ENCODE measurements around the gene EXOC6B.

EXOC6B gene

GRCh38 chr2:72180351-72180750 is 645.5 kb downstream of the EXOC6B start:
- TF ChIP-seq ZFX (IDR thresholded peaks at IDR 0.05; ENCODE audit: borderline replicate concordance) (no peak), CTCF (IDR thresholded peaks at IDR 0.05) (no peak)
- H3K27ac ChIP-seq, result no peak overlapping the region

- no peak overlapping the region for H3K27ac ChIP-seq
- TF ChIP-seq ZFX (IDR thresholded peaks at IDR 0.05; ENCODE audit: borderline replicate concordance) (no peak), CTCF (IDR thresholded peaks at IDR 0.05) (no peak)
These were observed 647.3 kb downstream of the EXOC6B start for GRCh38 chr2:72178551-72178950.

GRCh38 chr2:72176281-72176680 is 649.6 kb downstream of the EXOC6B start:
- no peak for TF ChIP-seq CTCF (IDR thresholded peaks at IDR 0.05)
- no peak for TF ChIP-seq ZFX (IDR thresholded peaks at IDR 0.05; ENCODE audit: borderline replicate concordance)
- H3K27ac ChIP-seq, result no peak overlapping the region

GRCh38 chr2:72175636-72176035 is 650.2 kb downstream of the EXOC6B start:
- no peak overlapping the region for H3K27ac ChIP-seq
- no peak for TF ChIP-seq CTCF (IDR thresholded peaks at IDR 0.05)
- no peak for TF ChIP-seq ZFX (IDR thresholded peaks at IDR 0.05; ENCODE audit: borderline replicate concordance)

- TF ChIP-seq ZFX (IDR thresholded peaks at IDR 0.05; ENCODE audit: borderline replicate concordance) (no peak), CTCF (IDR thresholded peaks at IDR 0.05) (no peak)
- H3K27ac ChIP-seq, result no peak overlapping the region
These were observed 652.1 kb downstream of the EXOC6B start for GRCh38 chr2:72173640-72174321.

- H3K27ac ChIP-seq, result no peak overlapping the region
- TF ChIP-seq ZFX (IDR thresholded peaks at IDR 0.05; ENCODE audit: borderline replicate concordance), result no peak
- TF ChIP-seq CTCF (IDR thresholded peaks at IDR 0.05), result no peak
These were observed 653.4 kb downstream of the EXOC6B start for GRCh38 chr2:72172478-72172877.

- H3K27ac ChIP-seq, result no peak overlapping the region
- no peak for TF ChIP-seq ZFX (IDR thresholded peaks at IDR 0.05; ENCODE audit: borderline replicate concordance)
These were observed 659.6 kb downstream of the EXOC6B start for GRCh38 chr2:72166279-72166678.

GRCh38 chr2:72165792-72166191 is 660.0 kb downstream of the EXOC6B start:
- H3K27ac ChIP-seq, result no peak overlapping the region
- no peak for TF ChIP-seq CTCF (IDR thresholded peaks at IDR 0.05)
- no peak for TF ChIP-seq ZFX (IDR thresholded peaks at IDR 0.05; ENCODE audit: borderline replicate concordance)
